Measurements from ENCODE around the gene PTPN20. TPM values are rescaled to one million over a fixed set of nuclear protein-coding genes. Genes with fewer than 3 reads are reported as not detected.

Gene PTPN20
- total RNA-seq, 1 donor from 2014 or later = 2.6 TPM

- intact Hi-C loops (cut with DNase I) = no loop called here
- no peaks in the 10 kb centered on the region for H3K27me3 ChIP-seq
- TF ChIP-seq, protein P1, sequence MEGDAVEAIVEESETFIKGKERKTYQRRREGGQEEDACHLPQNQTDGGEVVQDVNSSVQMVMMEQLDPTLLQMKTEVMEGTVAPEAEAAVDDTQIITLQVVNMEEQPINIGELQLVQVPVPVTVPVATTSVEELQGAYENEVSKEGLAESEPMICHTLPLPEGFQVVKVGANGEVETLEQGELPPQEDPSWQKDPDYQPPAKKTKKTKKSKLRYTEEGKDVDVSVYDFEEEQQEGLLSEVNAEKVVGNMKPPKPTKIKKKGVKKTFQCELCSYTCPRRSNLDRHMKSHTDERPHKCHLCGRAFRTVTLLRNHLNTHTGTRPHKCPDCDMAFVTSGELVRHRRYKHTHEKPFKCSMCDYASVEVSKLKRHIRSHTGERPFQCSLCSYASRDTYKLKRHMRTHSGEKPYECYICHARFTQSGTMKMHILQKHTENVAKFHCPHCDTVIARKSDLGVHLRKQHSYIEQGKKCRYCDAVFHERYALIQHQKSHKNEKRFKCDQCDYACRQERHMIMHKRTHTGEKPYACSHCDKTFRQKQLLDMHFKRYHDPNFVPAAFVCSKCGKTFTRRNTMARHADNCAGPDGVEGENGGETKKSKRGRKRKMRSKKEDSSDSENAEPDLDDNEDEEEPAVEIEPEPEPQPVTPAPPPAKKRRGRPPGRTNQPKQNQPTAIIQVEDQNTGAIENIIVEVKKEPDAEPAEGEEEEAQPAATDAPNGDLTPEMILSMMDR (IDR thresholded peaks at IDR 0.05) = no peak
- DNase-seq (no peak), ATAC-seq (no peak)
- H3K4me3 ChIP-seq = no peak overlapping the region
- no peaks in the 10 kb centered on the region for H3K36me3 ChIP-seq
- H3K4me1 ChIP-seq = no peaks in the 10 kb centered on the region
- H3K27ac ChIP-seq = no peak overlapping the region
- H3K9me3 ChIP-seq = no peaks in the 10 kb centered on the region
These were observed 121.9 kb downstream of the PTPN20 start for GRCh38 chr10:47033081-47033480.

- Histone ChIP-seq H3K4me1 (no peaks in the 10 kb centered on the region), H3K4me3 (no peak overlapping the region), H3K9me3 (no peaks in the 10 kb centered on the region), H3K36me3 (no peaks in the 10 kb centered on the region), H3K27me3 (no peaks in the 10 kb centered on the region), H3K27ac (no peak overlapping the region)
- ATAC-seq = no peak
- intact Hi-C loops (cut with DNase I) = no loop called here
- TF ChIP-seq, protein P1 (IDR thresholded peaks at IDR 0.05) = no peak
- DNase-seq = peak; percentile 45
These were observed 122.5 kb downstream of the PTPN20 start for GRCh38 chr10:47033541-47034270.

DNA sequence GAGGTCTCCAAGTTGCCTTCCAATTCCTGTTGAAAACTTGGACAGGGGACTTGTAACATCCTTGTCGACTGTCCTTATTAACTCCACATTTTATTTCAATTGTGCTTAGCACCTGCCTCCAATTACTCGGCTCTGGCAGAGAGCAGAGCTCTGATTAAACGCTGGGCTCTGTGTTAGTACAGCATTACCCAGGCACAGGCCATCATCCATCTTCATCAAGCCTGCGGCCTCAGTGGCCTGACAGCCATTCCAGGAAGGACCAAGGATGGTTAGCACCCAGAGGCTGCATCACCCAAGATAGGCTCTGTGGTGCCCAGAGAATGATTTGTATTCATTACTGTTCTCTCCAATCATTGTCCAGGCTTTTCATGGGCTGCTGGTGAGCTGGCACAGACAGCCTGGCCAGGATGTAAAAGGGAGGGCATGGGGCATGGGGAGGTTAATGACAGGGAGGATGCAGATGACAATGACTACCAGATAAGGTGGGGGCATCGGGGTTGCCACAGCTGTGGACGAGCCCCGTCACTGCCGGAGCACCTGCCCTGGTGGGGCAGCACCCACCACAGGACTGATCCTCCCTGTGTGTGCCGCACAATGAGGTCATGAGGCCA, 123.3 kb downstream of the PTPN20 start:
- no peak for ATAC-seq
- Histone ChIP-seq H3K4me1 (no peaks in the 10 kb centered on the region), H3K36me3 (no peaks in the 10 kb centered on the region), H3K27ac (no peak overlapping the region), H3K27me3 (no peaks in the 10 kb centered on the region), H3K4me3 (no peak overlapping the region), H3K9me3 (no peaks in the 10 kb centered on the region)
- TF ChIP-seq, protein P1 (IDR thresholded peaks at IDR 0.05) = no peak
- DNase-seq = peak; percentile 43
- intact Hi-C loops (cut with DNase I) = no loop called here

DNA sequence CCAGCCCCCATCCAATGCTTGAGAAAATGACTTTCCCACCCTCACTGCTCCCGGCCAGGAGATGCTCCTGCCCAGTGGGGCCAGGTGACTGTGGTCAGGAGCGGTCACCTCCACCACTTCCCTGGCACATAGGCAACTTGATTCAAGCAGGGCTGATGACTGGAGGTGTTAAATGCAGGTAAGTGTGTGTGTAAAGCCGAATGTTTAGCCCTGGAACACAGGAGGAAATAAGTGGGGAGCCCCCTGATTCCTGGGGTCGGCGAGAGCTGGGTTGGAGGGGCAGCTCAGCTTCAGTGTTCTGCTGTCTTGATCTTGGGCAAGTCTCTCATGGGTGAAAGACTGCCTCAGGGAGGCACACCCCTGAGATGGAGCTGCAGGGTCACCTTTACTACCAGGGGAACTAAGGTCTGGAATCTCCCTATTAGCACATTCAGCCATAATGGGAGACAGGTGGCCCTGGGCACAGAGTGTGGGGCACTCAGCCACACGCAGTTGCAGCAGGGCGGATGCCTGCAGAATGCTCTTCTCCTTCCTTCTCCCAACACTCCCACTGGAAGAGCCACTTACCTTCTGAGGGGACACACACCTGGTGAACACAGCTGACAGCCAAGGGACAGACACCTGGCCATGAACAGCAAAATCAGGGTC, 124.1 kb downstream of the PTPN20 start:
- Histone ChIP-seq H3K9me3 (no peaks in the 10 kb centered on the region), H3K4me1 (no peaks in the 10 kb centered on the region), H3K27me3 (no peaks in the 10 kb centered on the region), H3K27ac (no peak overlapping the region), H3K4me3 (no peak overlapping the region), H3K36me3 (no peaks in the 10 kb centered on the region)
- DNase-seq (peak; percentile 40), ATAC-seq (no peak)
- TF ChIP-seq, protein P1 (IDR thresholded peaks at IDR 0.05) = no peak
- intact Hi-C loops (cut with DNase I) = no loop called here

DNA sequence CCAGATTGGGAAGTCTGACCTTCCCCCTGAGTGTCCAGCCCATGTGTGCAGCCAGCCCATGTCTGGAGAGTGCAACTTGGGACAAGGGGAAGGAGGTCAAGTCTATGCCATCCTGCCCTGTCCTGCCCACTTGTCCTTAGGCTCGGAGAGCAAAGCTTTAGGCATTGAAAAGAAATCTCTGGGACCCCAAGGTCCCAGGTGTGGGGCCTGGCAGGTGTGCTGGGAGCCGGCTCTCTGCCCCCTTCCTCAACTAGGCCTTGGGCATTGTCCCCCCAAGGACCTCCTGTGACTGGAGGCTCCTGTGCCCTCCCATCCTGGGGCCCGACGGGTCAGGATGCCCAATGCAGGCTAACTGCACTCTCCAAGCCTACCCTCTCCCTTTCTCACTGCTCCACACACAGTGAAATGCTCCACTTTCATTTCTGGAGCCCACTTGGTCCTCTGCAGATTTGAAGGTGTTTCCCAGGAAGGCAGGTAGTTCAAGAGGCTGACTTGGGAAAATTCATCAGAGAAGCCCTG, 124.7 kb downstream of the PTPN20 start:
- DNase-seq = peak; percentile 32
- intact Hi-C loops (cut with DNase I) = no loop called here
- ATAC-seq = no peak

More for the DNA sequence above, 124.7 kb downstream of the PTPN20 start:
- TF ChIP-seq, protein P1 (IDR thresholded peaks at IDR 0.05) = no peak
- Histone ChIP-seq H3K4me3 (no peak overlapping the region), H3K4me1 (no peaks in the 10 kb centered on the region), H3K27me3 (no peaks in the 10 kb centered on the region), H3K27ac (no peak overlapping the region), H3K9me3 (no peaks in the 10 kb centered on the region), H3K36me3 (no peaks in the 10 kb centered on the region)

Measured in upper lobe of right lung (tissue), 1 donor.